ENCODE results near the gene CFAP97. TPM values are rescaled to one million over a fixed set of nuclear protein-coding genes. Genes with fewer than 3 reads are reported as not detected.
A peak's percentile ranks its signal among the peaks of the same experiment; 100 is the strongest.
"Not testable (repeated sequence)": the region's sequence is repeated elsewhere in the genome, so short reads cannot be mapped to it uniquely, and the experiment has no call there.

Gene CFAP97
- total and polyA plus RNA-seq, 9 donors = 19.1 to 30.9 (median 24.6) TPM

- WGBS (ENCODE audit: insufficient coverage) = no CpG with 5 or more reads among the region's 14 CpGs
- DNase-seq = peak; percentile 53
- peaks cover 5% of the 10 kb centered on the region for H3K27me3 ChIP-seq (ENCODE audit: control insufficient read depth, insufficient read depth, low read length)
These were observed 574 bp upstream of the CFAP97 start for GRCh38 chr4:185204238-185204910.

GRCh38 chr4:185202984-185203485 is 765 bp downstream of the CFAP97 start:
- H3K27ac ChIP-seq (ENCODE audit: low read length) = peak overlapping the region; percentile 92
- 65% methylated on average over 6 of the region's 8 CpGs for whole genome bisulfite sequencing (ENCODE audit: insufficient coverage)
- peak overlapping the region; percentile 39 for H3K4me3 ChIP-seq (ENCODE audit: low read length)
- DNase-seq = no peak
- H3K27me3 ChIP-seq (ENCODE audit: control insufficient read depth, insufficient read depth, low read length) = peaks cover under 1% of the 10 kb centered on the region
- H3K36me3 ChIP-seq (ENCODE audit: control insufficient read depth, insufficient read depth, low read length) = no peaks in the 10 kb centered on the region
- peaks cover 18% of the 10 kb centered on the region for H3K4me1 ChIP-seq (ENCODE audit: control insufficient read depth, insufficient read depth, low read length)
- no peaks in the 10 kb centered on the region for H3K9me3 ChIP-seq (replicated peaks; ENCODE audit: control insufficient read depth, low read depth, low read length)

More at GRCh38 chr4:185204238-185204910, 574 bp upstream of the CFAP97 start:
- H3K9me3 ChIP-seq (replicated peaks; ENCODE audit: control insufficient read depth, low read depth, low read length) = no peaks in the 10 kb centered on the region
- peak overlapping the region; percentile 49 for H3K4me3 ChIP-seq (ENCODE audit: low read length)
- H3K36me3 ChIP-seq (ENCODE audit: control insufficient read depth, insufficient read depth, low read length) = no peaks in the 10 kb centered on the region
- H3K27ac ChIP-seq (ENCODE audit: low read length) = peak overlapping the region; percentile 72
- peaks cover 22% of the 10 kb centered on the region for H3K4me1 ChIP-seq (ENCODE audit: control insufficient read depth, insufficient read depth, low read length)

- no peak overlapping the region for H3K4me3 ChIP-seq (ENCODE audit: low read length)
- peaks cover 18% of the 10 kb centered on the region for H3K4me1 ChIP-seq (ENCODE audit: control insufficient read depth, insufficient read depth, low read length)
- peak; percentile 60 for DNase-seq
- H3K36me3 ChIP-seq (ENCODE audit: control insufficient read depth, insufficient read depth, low read length) = no peaks in the 10 kb centered on the region
- H3K9me3 ChIP-seq (replicated peaks; ENCODE audit: control insufficient read depth, low read depth, low read length) = no peaks in the 10 kb centered on the region
- WGBS (ENCODE audit: insufficient coverage) = 49% methylated on average over 6 of the region's 16 CpGs
- peak overlapping the region; percentile 92 for H3K27ac ChIP-seq (ENCODE audit: low read length)
- no peaks in the 10 kb centered on the region for H3K27me3 ChIP-seq (ENCODE audit: control insufficient read depth, insufficient read depth, low read length)
These were observed 1.5 kb downstream of the CFAP97 start for GRCh38 chr4:185201977-185202962.

DNA sequence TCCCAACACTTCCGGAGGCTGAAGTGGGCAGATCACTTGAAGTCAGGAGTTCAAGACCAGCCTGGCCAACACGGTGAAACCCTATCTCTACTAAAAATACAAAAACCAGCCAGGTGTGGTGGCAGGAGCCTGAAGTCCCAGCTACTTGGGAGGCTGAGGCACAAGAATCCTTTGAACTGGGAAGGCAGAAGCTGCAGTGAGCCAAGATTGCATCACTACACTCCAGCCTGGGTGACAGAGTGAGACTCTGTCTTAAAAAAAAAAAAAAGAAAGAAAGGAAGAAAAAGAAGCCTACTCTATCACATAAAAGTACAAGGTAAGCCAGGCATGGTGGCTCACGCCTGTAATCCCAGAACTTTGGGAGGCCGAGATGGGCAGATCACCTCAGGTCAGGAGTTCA is 5.6 kb downstream of the CFAP97 start:
- not testable (repeated sequence) for H3K27me3 ChIP-seq (ENCODE audit: control insufficient read depth, insufficient read depth, low read length); H3K4me3 ChIP-seq (ENCODE audit: low read length); H3K9me3 ChIP-seq (replicated peaks; ENCODE audit: control insufficient read depth, low read depth, low read length); H3K27ac ChIP-seq (ENCODE audit: low read length); DNase-seq; H3K36me3 ChIP-seq (ENCODE audit: control insufficient read depth, insufficient read depth, low read length)
- WGBS (ENCODE audit: insufficient coverage) = 100% methylated on average over 1 of the region's 4 CpGs
- peaks cover 12% of the 10 kb centered on the region for H3K4me1 ChIP-seq (ENCODE audit: control insufficient read depth, insufficient read depth, low read length)

DNA sequence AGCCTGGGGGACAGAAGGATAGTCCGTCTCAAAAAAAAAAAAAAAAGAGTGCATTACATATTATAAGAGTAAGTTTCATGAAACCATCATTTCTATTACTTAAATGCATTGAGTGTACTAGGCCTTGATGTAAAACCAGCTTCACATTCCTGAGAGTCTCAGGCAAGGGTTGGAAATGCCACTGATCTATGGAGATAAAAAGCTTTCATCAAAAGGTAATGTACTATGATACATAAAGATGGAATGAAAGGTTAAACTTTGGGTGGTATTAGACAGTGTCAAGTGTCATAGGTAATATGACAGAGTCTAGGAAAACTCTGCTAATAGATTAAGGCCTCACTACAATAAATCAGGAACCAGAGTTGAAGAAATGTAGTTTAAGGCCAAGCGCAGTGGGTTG is 7.4 kb downstream of the CFAP97 start:
- Histone ChIP-seq H3K4me1 (ENCODE audit: control insufficient read depth, insufficient read depth, low read length) (no peaks in the 10 kb centered on the region), H3K9me3 (replicated peaks; ENCODE audit: control insufficient read depth, low read depth, low read length) (no peaks in the 10 kb centered on the region), H3K27me3 (ENCODE audit: control insufficient read depth, insufficient read depth, low read length) (no peaks in the 10 kb centered on the region), H3K27ac (ENCODE audit: low read length) (no peak overlapping the region), H3K36me3 (ENCODE audit: control insufficient read depth, insufficient read depth, low read length) (peaks cover 2% of the 10 kb centered on the region), H3K4me3 (ENCODE audit: low read length) (no peak overlapping the region)
- no CpG with 5 or more reads among the region's 2 CpGs for WGBS (ENCODE audit: insufficient coverage)
- DNase-seq = no peak

DNA sequence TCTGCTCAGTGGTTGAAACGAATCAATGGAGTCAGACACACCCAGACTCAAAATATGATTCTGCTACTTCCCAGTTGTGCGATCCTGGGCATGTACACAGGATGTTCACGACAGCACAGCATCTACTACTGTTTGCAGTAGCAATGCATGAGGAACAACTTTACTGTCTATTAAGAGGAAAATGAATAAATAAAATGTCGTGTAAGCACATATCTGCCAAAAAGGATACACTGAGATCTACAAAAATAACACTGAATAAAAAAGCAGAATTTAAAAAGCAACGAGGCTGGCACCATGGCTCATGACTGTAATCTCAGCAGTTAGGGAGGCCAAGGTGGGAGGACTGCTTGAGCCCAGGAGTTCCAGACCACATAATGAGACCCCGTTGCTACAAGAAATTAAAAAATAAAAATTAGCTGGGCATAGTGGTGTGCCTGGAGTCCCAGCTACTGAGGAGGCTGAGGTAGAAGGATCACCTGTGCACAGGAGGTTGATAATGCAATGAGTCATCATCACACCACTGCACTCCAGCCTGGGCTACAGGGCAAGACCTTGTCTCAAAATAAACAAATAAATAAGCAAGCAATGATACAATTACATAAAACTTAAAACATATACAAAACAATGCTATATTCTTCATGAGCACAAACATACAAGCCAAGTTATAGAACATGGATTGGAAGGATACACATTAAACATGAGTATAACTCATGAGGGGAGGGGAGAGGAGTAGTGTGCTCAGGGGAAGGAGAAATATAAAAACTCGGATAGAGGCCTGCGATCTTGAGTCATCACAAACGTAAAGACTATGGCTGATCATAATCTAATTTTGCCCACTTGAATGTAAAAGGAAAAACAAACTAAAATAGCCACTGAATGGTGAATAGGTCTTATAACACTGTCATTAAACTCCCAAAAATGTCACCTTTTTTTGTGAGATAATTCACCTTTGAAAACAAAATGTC is 8.6 kb downstream of the CFAP97 start:
- no peaks in the 10 kb centered on the region for H3K27me3 ChIP-seq (ENCODE audit: control insufficient read depth, insufficient read depth, low read length)
- no CpG with 5 or more reads among the region's 9 CpGs for WGBS (ENCODE audit: insufficient coverage)
- no peak for DNase-seq
- no peak overlapping the region for H3K27ac ChIP-seq (ENCODE audit: low read length)
- H3K4me3 ChIP-seq (ENCODE audit: low read length) = no peak overlapping the region
- H3K9me3 ChIP-seq (replicated peaks; ENCODE audit: control insufficient read depth, low read depth, low read length) = no peaks in the 10 kb centered on the region
- H3K36me3 ChIP-seq (ENCODE audit: control insufficient read depth, insufficient read depth, low read length) = peaks cover 2% of the 10 kb centered on the region
- H3K4me1 ChIP-seq (ENCODE audit: control insufficient read depth, insufficient read depth, low read length) = no peaks in the 10 kb centered on the region

DNA sequence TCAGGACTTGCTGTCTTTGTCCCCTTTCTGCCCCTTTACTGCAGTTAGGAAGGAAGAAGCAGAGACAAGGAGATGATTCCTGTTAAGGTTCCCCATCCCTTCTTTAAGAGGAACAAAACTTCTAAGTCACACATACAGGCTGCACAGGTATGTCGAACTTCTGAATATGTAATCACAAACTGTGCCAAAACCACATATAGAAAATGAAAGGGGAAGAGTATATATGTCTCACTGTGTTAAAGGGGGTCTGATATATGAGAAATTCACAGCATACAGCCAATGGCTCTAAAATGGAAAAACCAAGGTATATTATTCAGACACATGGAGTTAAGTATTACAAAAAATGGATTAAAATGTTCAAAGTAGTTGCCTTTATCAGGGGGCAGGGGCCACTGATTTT is 11.7 kb downstream of the CFAP97 start:
- no CpG with 5 or more reads among the region's 1 CpG for WGBS (ENCODE audit: insufficient coverage)
- no peak for DNase-seq
- H3K36me3 ChIP-seq (ENCODE audit: control insufficient read depth, insufficient read depth, low read length) = peaks cover 6% of the 10 kb centered on the region

DNA sequence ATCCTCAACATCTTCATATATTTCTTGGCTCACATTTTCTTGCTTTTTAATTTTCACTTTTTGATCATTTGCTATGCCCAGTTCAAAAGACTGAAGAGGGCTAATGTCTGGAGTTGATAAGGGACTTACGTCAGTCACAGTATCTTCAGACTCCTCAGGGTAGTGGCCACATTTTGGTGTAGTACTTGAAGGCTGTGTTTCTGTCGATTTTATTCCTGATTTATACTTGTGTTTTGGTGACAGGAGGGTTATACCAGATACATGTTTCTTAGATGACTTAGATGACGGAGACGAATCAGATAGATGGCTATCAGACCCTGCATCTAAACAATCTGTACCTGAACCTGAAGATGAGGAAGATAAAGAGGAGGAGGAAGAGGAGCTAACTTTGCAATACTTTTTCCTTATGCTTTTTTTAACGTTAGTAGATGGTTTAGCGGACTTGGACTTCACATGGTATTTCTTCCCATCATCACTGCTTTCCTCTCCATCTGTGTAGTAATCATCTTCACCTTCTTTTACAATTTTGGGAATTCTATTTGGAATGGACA is 13.4 kb downstream of the CFAP97 start:
- H3K4me3 ChIP-seq (ENCODE audit: low read length) = no peak overlapping the region
- H3K9me3 ChIP-seq (replicated peaks; ENCODE audit: control insufficient read depth, low read depth, low read length) = no peaks in the 10 kb centered on the region
- WGBS (ENCODE audit: insufficient coverage) = 100% methylated on average over 1 of the region's 6 CpGs
- DNase-seq = no peak
- H3K27ac ChIP-seq (ENCODE audit: low read length) = no peak overlapping the region
- no peaks in the 10 kb centered on the region for H3K4me1 ChIP-seq (ENCODE audit: control insufficient read depth, insufficient read depth, low read length)
- no peaks in the 10 kb centered on the region for H3K27me3 ChIP-seq (ENCODE audit: control insufficient read depth, insufficient read depth, low read length)
- H3K36me3 ChIP-seq (ENCODE audit: control insufficient read depth, insufficient read depth, low read length) = peaks cover 6% of the 10 kb centered on the region

More for the DNA sequence above, 11.7 kb downstream of the CFAP97 start:
- Histone ChIP-seq H3K27me3 (ENCODE audit: control insufficient read depth, insufficient read depth, low read length) (no peaks in the 10 kb centered on the region), H3K9me3 (replicated peaks; ENCODE audit: control insufficient read depth, low read depth, low read length) (no peaks in the 10 kb centered on the region), H3K4me3 (ENCODE audit: low read length) (no peak overlapping the region), H3K27ac (ENCODE audit: low read length) (no peak overlapping the region), H3K4me1 (ENCODE audit: control insufficient read depth, insufficient read depth, low read length) (no peaks in the 10 kb centered on the region)

- no peak overlapping the region for H3K4me3 ChIP-seq (ENCODE audit: low read length)
- H3K4me1 ChIP-seq (ENCODE audit: control insufficient read depth, insufficient read depth, low read length) = no peaks in the 10 kb centered on the region
- no peak for DNase-seq
- no peaks in the 10 kb centered on the region for H3K27me3 ChIP-seq (ENCODE audit: control insufficient read depth, insufficient read depth, low read length)
- no peaks in the 10 kb centered on the region for H3K9me3 ChIP-seq (replicated peaks; ENCODE audit: control insufficient read depth, low read depth, low read length)
- no peak overlapping the region for H3K27ac ChIP-seq (ENCODE audit: low read length)
- WGBS (ENCODE audit: insufficient coverage) = no CpG with 5 or more reads among the region's 4 CpGs
- peaks cover 6% of the 10 kb centered on the region for H3K36me3 ChIP-seq (ENCODE audit: control insufficient read depth, insufficient read depth, low read length)
These were observed 14.0 kb downstream of the CFAP97 start for GRCh38 chr4:185189606-185190305.

Data from muscle of leg (tissue), 11 donors.